Cardiac muscle cell (in vitro differentiated cells and primary cell): ENCODE data around the gene NELFE. TPM values are rescaled to one million over a fixed set of nuclear protein-coding genes. Genes with fewer than 3 reads are reported as not detected.

Experiments
- DNase-seq, 2 donors: peaks; one replicate each; pipeline versions ENCODE4 v3.0.0 to v3.0.0-alpha.2; 2010 to 2017; ENCODE audit warnings: low read depth in 1 of 2, low spot score in 1 of 2
- H3K27ac ChIP-seq: fragments of 200-600 bp; sonication (generic); 2 replicates; pipeline ENCODE4 v1.5.1; 2016
- H3K27me3 ChIP-seq: fragments of 200-600 bp; sonication (generic); 2 replicates; pipeline ENCODE4 v1.6.0; 2016; ENCODE audit warnings: control low read depth
- H3K36me3 ChIP-seq: fragments of 200-600 bp; sonication (generic); 2 replicates; pipeline ENCODE4 v1.5.1; 2016; ENCODE audit warnings: control low read depth
- H3K4me1 ChIP-seq: fragments of 200-600 bp; sonication (generic); 2 replicates; pipeline ENCODE4 v1.8.1; 2017; ENCODE audit warnings: low read depth, mild to moderate bottlenecking, mixed run types
- H3K4me3 ChIP-seq: fragments of 200-600 bp; sonication (generic); 2 replicates; pipeline ENCODE4 v1.5.1; 2016; ENCODE audit warnings: mild to moderate bottlenecking
- H3K9me3 ChIP-seq: fragments of 200-600 bp; sonication (generic); 2 replicates; pipeline ENCODE4 v1.5.1; 2017; ENCODE audit warnings: low read depth, mild to moderate bottlenecking, control low read depth
- polyA plus RNA-seq: library from polyadenylated mRNA; unstranded; fragments of >200 nt; fragmentation: Nextera tagmentation; extraction: Ambion mirVana; gene quantifications from 2 replicates; pipeline ENCODE4 v1.2.1, GENCODE V29; 2016
- total RNA-seq: library from RNA; depleted of rRNA; stranded (reverse); fragments of >200 nt; gene quantifications from 2 replicates; pipeline ENCODE4 v1.2.3, GENCODE V29; 2016
- TF ChIP-seq, protein P1 (sequence below): IDR thresholded peaks from 2 replicates; pipeline ENCODE4 v1.5.1; 2012; ENCODE audit warnings: low read depth, mild to moderate bottlenecking, low read length

Gene NELFE
- total and polyA plus RNA-seq, 2 experiments from 2014 or later: 146 to 186 TPM

- no peak overlapping the region for H3K4me3 ChIP-seq
- no peak for DNase-seq
- no peak overlapping the region for H3K27ac ChIP-seq
- TF ChIP-seq, protein P1, sequence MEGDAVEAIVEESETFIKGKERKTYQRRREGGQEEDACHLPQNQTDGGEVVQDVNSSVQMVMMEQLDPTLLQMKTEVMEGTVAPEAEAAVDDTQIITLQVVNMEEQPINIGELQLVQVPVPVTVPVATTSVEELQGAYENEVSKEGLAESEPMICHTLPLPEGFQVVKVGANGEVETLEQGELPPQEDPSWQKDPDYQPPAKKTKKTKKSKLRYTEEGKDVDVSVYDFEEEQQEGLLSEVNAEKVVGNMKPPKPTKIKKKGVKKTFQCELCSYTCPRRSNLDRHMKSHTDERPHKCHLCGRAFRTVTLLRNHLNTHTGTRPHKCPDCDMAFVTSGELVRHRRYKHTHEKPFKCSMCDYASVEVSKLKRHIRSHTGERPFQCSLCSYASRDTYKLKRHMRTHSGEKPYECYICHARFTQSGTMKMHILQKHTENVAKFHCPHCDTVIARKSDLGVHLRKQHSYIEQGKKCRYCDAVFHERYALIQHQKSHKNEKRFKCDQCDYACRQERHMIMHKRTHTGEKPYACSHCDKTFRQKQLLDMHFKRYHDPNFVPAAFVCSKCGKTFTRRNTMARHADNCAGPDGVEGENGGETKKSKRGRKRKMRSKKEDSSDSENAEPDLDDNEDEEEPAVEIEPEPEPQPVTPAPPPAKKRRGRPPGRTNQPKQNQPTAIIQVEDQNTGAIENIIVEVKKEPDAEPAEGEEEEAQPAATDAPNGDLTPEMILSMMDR: no peak
- no peaks in the 10 kb centered on the region for H3K9me3 ChIP-seq
- peaks cover 8% of the 10 kb centered on the region for H3K36me3 ChIP-seq
- H3K27me3 ChIP-seq: no peaks in the 10 kb centered on the region
- no peaks in the 10 kb centered on the region for H3K4me1 ChIP-seq
These were observed 10.5 kb downstream of the NELFE start for GRCh38 chr6:31948306-31948705.

GRCh38 chr6:31947864-31948263 lies 10.9 kb downstream of the NELFE start:
- Histone ChIP-seq H3K9me3 (no peaks in the 10 kb centered on the region), H3K4me3 (no peak overlapping the region), H3K27me3 (no peaks in the 10 kb centered on the region), H3K4me1 (no peaks in the 10 kb centered on the region), H3K36me3 (peaks cover 6% of the 10 kb centered on the region), H3K27ac (no peak overlapping the region)
- TF ChIP-seq, protein P1: no peak
- DNase-seq: no peak

DNA sequence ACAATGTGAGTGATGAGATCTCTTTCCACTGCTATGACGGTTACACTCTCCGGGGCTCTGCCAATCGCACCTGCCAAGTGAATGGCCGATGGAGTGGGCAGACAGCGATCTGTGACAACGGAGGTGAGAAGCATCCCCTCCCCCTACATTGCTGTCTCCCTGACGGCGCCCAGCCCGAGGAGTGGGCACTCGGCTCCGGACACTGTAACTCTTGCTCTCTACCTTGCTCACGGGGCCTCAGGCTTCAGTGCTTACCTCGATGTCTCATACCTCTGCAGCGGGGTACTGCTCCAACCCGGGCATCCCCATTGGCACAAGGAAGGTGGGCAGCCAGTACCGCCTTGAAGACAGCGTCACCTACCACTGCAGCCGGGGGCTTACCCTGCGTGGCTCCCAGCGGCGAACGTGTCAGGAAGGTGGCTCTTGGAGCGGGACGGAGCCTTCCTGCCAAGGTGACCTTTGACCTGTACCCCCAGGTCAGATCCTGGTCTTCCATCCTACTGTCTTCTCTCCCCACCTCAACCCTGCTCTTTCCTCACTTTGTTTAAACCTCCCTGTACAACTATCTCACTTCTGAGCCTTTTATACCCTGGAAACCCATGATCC lies 11.6 kb downstream of the NELFE start:
- Histone ChIP-seq H3K36me3 (peaks cover 6% of the 10 kb centered on the region), H3K4me3 (no peak overlapping the region), H3K4me1 (no peaks in the 10 kb centered on the region), H3K9me3 (no peaks in the 10 kb centered on the region), H3K27ac (no peak overlapping the region), H3K27me3 (no peaks in the 10 kb centered on the region)
- DNase-seq: no peak
- TF ChIP-seq, protein P1: no peak

GRCh38 chr6:31946370-31946885 lies 12.3 kb downstream of the NELFE start:
- H3K27ac ChIP-seq: no peak overlapping the region
- TF ChIP-seq, protein P1: no peak
- no peaks in the 10 kb centered on the region for H3K4me1 ChIP-seq
- DNase-seq: no peak
- no peaks in the 10 kb centered on the region for H3K9me3 ChIP-seq
- H3K4me3 ChIP-seq: no peak overlapping the region
- H3K27me3 ChIP-seq: no peaks in the 10 kb centered on the region
- peaks cover under 1% of the 10 kb centered on the region for H3K36me3 ChIP-seq

- TF ChIP-seq, protein P1: no peak
- no peak within 1 kb of the TSS for H3K27ac ChIP-seq
- H3K4me3 ChIP-seq: no peak within 1 kb of the TSS
- H3K4me1 ChIP-seq: no peaks in the 10 kb centered on the region
- DNase-seq: peak in 1 of 2 donors; percentile 91
- no peaks in the 10 kb centered on the region for H3K9me3 ChIP-seq
- no peaks in the 10 kb centered on the region for H3K27me3 ChIP-seq
- no peaks in the 10 kb centered on the region for H3K36me3 ChIP-seq
These were observed 13.0 kb downstream of the NELFE start, which contains the start of gene CFB for GRCh38 chr6:31945507-31946369. Gene CFB (plus strand): TSS chr6:31946095. CDS start chr6:31946222, 127 bp downstream.
